Measurements from ENCODE around the gene IDS.

GRCh38 chrX:149433451-149433850 is 71.7 kb downstream of the IDS start:
- TF ChIP-seq PBX3 (IDR thresholded peaks at IDR 0.05), result no peak
- TF ChIP-seq CTCF (IDR thresholded peaks at IDR 0.05), result no peak
- no peak for TF ChIP-seq NRF1 (IDR thresholded peaks at IDR 0.05; ENCODE audit: low read depth, low read length)
- no peak for TF ChIP-seq CHD2 (IDR thresholded peaks at IDR 0.05; ENCODE audit: low read length, partially characterized antibody)

All from SK-N-SH (cell line).